Motor neuron (in vitro differentiated cells): ENCODE measurements around the gene TTYH1. TPM values are rescaled to one million over a fixed set of nuclear protein-coding genes. Genes with fewer than 3 reads are reported as not detected.

Experiments used
- ATAC-seq, 8 experiments: fragments of 200-7000 bp; cut with Tn5 transposase; replicated peaks in 6 of 8; 2 replicates each; pipeline ENCODE4 v1.8.0; 2021; ENCODE audit warnings: mild to moderate bottlenecking in 8 of 8, moderate library complexity in 8 of 8
- H3K27ac ChIP-seq, 2 donors: fragments of 250-450 bp; sonication (Bioruptor Pico); 2 replicates each; pipeline ENCODE4 v1.9.0; 2021; ENCODE audit warnings: antibody characterized with exemption in 2 of 2, mild to moderate bottlenecking in 2 of 2, moderate library complexity in 1 of 2
- H3K4me1 ChIP-seq, 2 donors: fragments of 250-450 bp; sonication (Bioruptor Pico); replicated peaks in 1 of 2; 2 replicates each; pipeline ENCODE4 v1.6.1; 2021; ENCODE audit warnings: antibody characterized with exemption in 2 of 2, mild to moderate bottlenecking in 2 of 2, moderate library complexity in 1 of 2
- H3K4me3 ChIP-seq, 5 donors: fragments of 250-450 bp; sonication (Bioruptor Pico); 2 replicates each; pipeline ENCODE4 v1.9.0; 2021; ENCODE audit warnings: antibody characterized with exemption in 5 of 5, mild to moderate bottlenecking in 5 of 5, moderate library complexity in 4 of 5
- WGBS, 10 experiments: fragments of 450-650 bp; shearing (Covaris generic); methylation state at CpG; one replicate each; pipeline ENCODE4 v1.0.0; 2022; 5-methylcytosine and 5-hydroxymethylcytosine counted together
- in situ Hi-C, 9 experiments: fragments of 400-800 bp; cut with MboI; loops; one replicate each; pipeline ENCODE4 v1.15.0; 2021; ENCODE audit warnings: low sequenced_read_pairs in 9 of 9, low pct_unique_long_range_greater_than_20kb in 2 of 9; ENCODE audit not compliant: unreplicated experiment in 9 of 9
- total RNA-seq, 8 experiments: library from RNA; unstranded; fragments of 300-600 nt; gene quantifications; 2 replicates each; pipeline versions ENCODE4 v1.2.3 to v1.2.4, GENCODE V29; 2022

Gene TTYH1
- total RNA-seq, 8 experiments from 2014 or later, result 1.7 to 440 (median 160) TPM

- WGBS, 10 experiments, result no CpG with 5 or more reads among the region's 37 CpGs
- Histone ChIP-seq H3K27ac (peak overlapping the region; percentile 87 to 96), H3K4me3 (peak overlapping the region in 4 of 5 donors; percentile 13 to 34 (median 23)), H3K4me1 (peaks cover 40 to 44% of the 10 kb centered on the region in 2 donors)
- in situ Hi-C loops, result no loop called here
- ATAC-seq, result peak; percentile 52 to 76 (median 70)
These were observed 5.3 kb downstream of the TTYH1 start for GRCh38 chr19:54420383-54421168.

- in situ Hi-C loops, result no loop called here
- WGBS, 10 experiments, result 17% methylated on average over 1 of the region's 9 CpGs; no CpG with 5 or more reads in 9 of the 10 experiments
- H3K4me3 ChIP-seq, result no peak overlapping the region
- H3K4me1 ChIP-seq, result peaks cover 40 to 44% of the 10 kb centered on the region in 2 donors
- peak overlapping the region; percentile 57 to 96 for H3K27ac ChIP-seq
- ATAC-seq, result peak in 3 of 8 experiments; percentile 10 to 42 (median 40)
These were observed 5.9 kb downstream of the TTYH1 start for GRCh38 chr19:54421169-54421516.

DNA sequence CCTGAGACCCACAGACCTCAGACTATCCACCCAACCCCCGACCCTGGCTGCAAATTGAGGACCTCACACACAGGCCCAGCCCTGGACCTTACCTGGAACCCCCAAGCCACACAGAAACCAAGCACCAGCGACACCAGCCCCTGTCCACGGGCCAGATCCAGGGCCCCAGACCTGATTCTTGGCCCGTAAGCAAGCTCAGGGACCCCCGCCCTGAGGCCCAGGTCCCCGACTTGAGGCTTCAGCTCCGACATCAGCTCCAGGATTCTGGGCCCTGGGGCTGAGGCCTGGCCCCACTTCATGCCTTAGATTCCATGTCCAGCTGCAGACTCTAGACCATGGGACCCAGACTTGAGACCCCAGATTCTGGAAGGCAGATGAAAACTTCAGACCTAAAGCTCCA lies 6.3 kb downstream of the TTYH1 start:
- Histone ChIP-seq H3K27ac (peak overlapping the region; percentile 57 to 96), H3K4me3 (no peak overlapping the region), H3K4me1 (peaks cover 40 to 44% of the 10 kb centered on the region in 2 donors)
- ATAC-seq, result no peak
- 40 to 70% (median 57%) methylated on average over 2 to 4 of the region's 7 CpGs; no CpG with 5 or more reads in 5 of the 10 experiments for WGBS, 10 experiments
- in situ Hi-C loops, result no loop called here

GRCh38 chr19:54422136-54422535 lies 6.9 kb downstream of the TTYH1 start:
- H3K4me3 ChIP-seq, result no peak overlapping the region
- H3K27ac ChIP-seq, result peak overlapping the region; percentile 57 to 96
- no peak for ATAC-seq
- peaks cover 40 to 43% of the 10 kb centered on the region in 2 donors for H3K4me1 ChIP-seq
- WGBS, 10 experiments, result 70 to 100% methylated on average over 1 to 2 of the region's 20 CpGs; no CpG with 5 or more reads in 8 of the 10 experiments
- in situ Hi-C loops, result no loop called here

- WGBS, 10 experiments, result 70 to 100% (median 87%) methylated on average over 1 to 9 of the region's 14 CpGs; no CpG with 5 or more reads in 5 of the 10 experiments
- Histone ChIP-seq H3K4me3 (no peak overlapping the region), H3K4me1 (peaks cover 25 to 33% of the 10 kb centered on the region in 2 donors), H3K27ac (no peak overlapping the region)
- no peak for ATAC-seq
- in situ Hi-C loops, result no loop called here
These were observed 8.9 kb downstream of the TTYH1 start for GRCh38 chr19:54424201-54424600.

DNA sequence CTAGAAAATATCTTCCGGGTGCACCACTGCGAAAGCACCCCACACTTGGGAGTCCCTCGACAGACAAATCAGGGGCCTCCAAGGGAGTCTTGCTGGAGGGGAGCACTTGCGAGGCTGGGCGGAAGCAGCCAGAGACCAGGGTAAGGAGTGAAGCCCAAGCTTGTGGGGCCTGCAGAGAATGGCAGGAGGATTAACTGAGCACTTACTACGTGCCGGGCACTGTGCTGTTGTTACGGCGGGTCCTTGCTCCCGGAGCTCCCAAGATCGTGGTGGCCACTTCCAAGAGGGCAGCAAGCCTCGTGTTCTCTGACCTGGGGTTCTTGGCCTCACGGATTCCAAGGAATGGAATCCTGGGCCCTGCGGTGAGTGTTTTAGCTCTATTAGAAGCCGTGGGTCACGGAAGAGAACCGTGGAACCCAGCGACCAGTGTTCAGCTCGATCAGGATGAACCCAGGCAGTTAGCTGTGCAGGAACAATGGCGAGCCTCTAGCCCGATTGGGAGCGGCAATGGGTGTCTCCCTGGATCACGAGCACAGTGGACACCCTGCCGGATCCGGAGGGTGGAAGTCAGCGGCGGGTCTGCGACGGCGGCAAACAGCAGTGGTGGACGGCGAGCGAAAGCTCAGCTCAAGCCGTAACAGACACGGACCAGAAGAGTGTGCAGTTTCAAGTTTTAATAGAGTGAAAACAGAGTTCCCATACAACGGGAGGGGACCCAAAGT lies 9.6 kb downstream of the TTYH1 start:
- no peak overlapping the region for H3K4me3 ChIP-seq
- ATAC-seq, result no peak
- peaks cover 25 to 36% of the 10 kb centered on the region in 2 donors for H3K4me1 ChIP-seq
- H3K27ac ChIP-seq, result no peak overlapping the region
- 38 to 97% (median 80%) methylated on average over 1 to 22 of the region's 36 CpGs; no CpG with 5 or more reads in 5 of the 10 experiments for WGBS, 10 experiments
- in situ Hi-C loops, result no loop called here

GRCh38 chr19:54425382-54425723 lies 10.1 kb downstream of the TTYH1 start:
- in situ Hi-C loops, result no loop called here
- WGBS, 10 experiments, result 0 to 100% (median 100%) methylated on average over 1 to 5 of the region's 5 CpGs; no CpG with 5 or more reads in 3 of the 10 experiments
- peaks cover 27 to 39% of the 10 kb centered on the region in 2 donors for H3K4me1 ChIP-seq
- ATAC-seq, result no peak
- no peak overlapping the region for H3K27ac ChIP-seq
- H3K4me3 ChIP-seq, result no peak overlapping the region

GRCh38 chr19:54426291-54426931 lies 11.1 kb downstream of the TTYH1 start:
- peak overlapping the region in 1 of 2 donors; percentile 23 for H3K27ac ChIP-seq
- no peak for ATAC-seq

DNA sequence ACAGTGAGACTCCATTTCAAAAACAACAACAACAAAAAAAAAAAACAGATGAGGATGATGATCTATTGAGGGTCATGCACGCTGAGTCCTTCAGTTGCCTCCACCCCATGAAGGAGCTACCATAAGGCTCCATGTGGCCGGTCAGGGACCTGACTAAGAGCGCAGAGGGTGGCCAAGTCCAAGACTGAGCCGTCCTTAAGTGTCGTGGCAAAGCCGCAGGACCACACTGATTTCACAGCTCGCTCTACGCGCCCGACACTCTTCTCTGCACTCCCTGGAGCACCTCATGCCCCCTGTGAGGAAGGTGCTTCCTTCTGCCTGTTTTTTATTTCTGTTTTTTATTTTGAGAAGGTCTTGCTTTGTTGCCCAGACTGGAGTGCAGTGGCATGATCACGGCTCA lies 12.3 kb downstream of the TTYH1 start:
- no peak for ATAC-seq
- Histone ChIP-seq H3K4me3 (no peak overlapping the region), H3K4me1 (peaks cover 26 to 37% of the 10 kb centered on the region in 2 donors), H3K27ac (no peak overlapping the region)
- WGBS, 10 experiments, result 83 to 100% (median 93%) methylated on average over 1 to 11 of the region's 11 CpGs; no CpG with 5 or more reads in 5 of the 10 experiments
- in situ Hi-C loops, result no loop called here

More at GRCh38 chr19:54426291-54426931, 11.1 kb downstream of the TTYH1 start:
- H3K4me1 ChIP-seq, result peaks cover 26 to 41% of the 10 kb centered on the region in 2 donors
- 0 to 100% (median 64%) methylated on average over 1 to 8 of the region's 17 CpGs; no CpG with 5 or more reads in 5 of the 10 experiments for WGBS, 10 experiments
- in situ Hi-C loops, result no loop called here
- H3K4me3 ChIP-seq, result no peak overlapping the region

GRCh38 chr19:54428323-54429175 lies 13.3 kb downstream of the TTYH1 start:
- H3K4me3 ChIP-seq, result no peak overlapping the region
- peaks cover 26 to 37% of the 10 kb centered on the region in 2 donors for H3K4me1 ChIP-seq
- H3K27ac ChIP-seq, result peak overlapping the region; percentile 41 to 71
- 71 to 100% (median 88%) methylated on average over 2 to 4 of the region's 11 CpGs; no CpG with 5 or more reads in 4 of the 10 experiments for WGBS, 10 experiments
- ATAC-seq, result no peak
- in situ Hi-C loops, result no loop called here

DNA sequence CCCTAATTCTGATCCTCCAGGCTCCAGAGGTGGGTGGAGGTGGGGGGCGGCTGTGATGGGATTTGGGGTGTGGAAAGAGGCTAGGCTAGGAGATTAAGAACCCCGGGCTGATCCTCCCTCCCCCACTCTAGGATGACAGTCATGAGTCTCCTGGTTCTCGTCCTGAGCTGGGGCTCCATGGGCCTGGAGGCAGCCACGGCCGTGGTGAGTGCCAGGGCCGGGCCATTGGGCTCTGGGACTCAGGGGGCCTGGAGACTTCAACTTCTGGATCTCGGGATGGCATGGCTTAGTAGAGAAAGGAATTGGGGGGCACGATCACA lies 13.9 kb downstream of the TTYH1 start:
- H3K27ac ChIP-seq, result peak overlapping the region; percentile 41 to 71
- no peak overlapping the region for H3K4me3 ChIP-seq
- peaks cover 26 to 43% of the 10 kb centered on the region in 2 donors for H3K4me1 ChIP-seq
- in situ Hi-C loops, result no loop called here
- no peak for ATAC-seq
- WGBS, 10 experiments, result no CpG with 5 or more reads among the region's 8 CpGs

GRCh38 chr19:54429545-54430227 lies 14.4 kb downstream of the TTYH1 start:
- 46% methylated on average over 5 of the region's 13 CpGs; no CpG with 5 or more reads in 9 of the 10 experiments for whole genome bisulfite sequencing, 10 experiments
- in situ Hi-C loops, result no loop called here
- peak overlapping the region; percentile 41 to 71 for H3K27ac ChIP-seq
- peak in 5 of 8 experiments; percentile 6 to 28 (median 15) for ATAC-seq
- no peak overlapping the region for H3K4me3 ChIP-seq
- H3K4me1 ChIP-seq, result peaks cover 27 to 48% of the 10 kb centered on the region in 2 donors
